ENCODE results near the gene COMMD9. TPM values are rescaled to one million over a fixed set of nuclear protein-coding genes. Genes with fewer than 3 reads are reported as not detected.

COMMD9 gene
- total and polyA plus RNA-seq, 4 donors: 23.6 to 37.5 (median 29.6) TPM

- no peaks in the 10 kb centered on the region for H3K27me3 ChIP-seq (ENCODE audit: control insufficient read depth in 1 of 2, insufficient read depth in 2 of 2, low read length in 1 of 2)
- H3K36me3 ChIP-seq (ENCODE audit: control insufficient read depth in 1 of 2, insufficient read depth in 2 of 2, low read length in 1 of 2): no peaks in the 10 kb centered on the region
- peaks cover 0 to 4% of the 10 kb centered on the region in 2 donors for H3K4me1 ChIP-seq (ENCODE audit: control insufficient read depth in 1 of 2, insufficient read depth in 2 of 2, low read length in 2 of 2)
- DNase-seq (no peak), ATAC-seq (ENCODE audit: low FRiP score) (no peak)
- H3K27ac ChIP-seq (ENCODE audit: low read depth in 1 of 2, low read length in 2 of 2): no peak overlapping the region
- H3K4me3 ChIP-seq (ENCODE audit: low read length in 2 of 2): no peak overlapping the region
- intact Hi-C loops (cut with DNase I): no loop called here
- H3K9me3 ChIP-seq (ENCODE audit: control insufficient read depth, low read length): no peaks in the 10 kb centered on the region
- 38 to 65% methylated on average over 2 of the region's 2 CpGs for WGBS, 2 donors
Observed at GRCh38 chr11:36317992-36318391, 28.8 kb upstream of the COMMD9 start.

GRCh38 chr11:36316049-36316448 lies 26.8 kb upstream of the COMMD9 start:
- no peak overlapping the region for H3K4me3 ChIP-seq (ENCODE audit: low read length in 2 of 2)
- no peaks in the 10 kb centered on the region for H3K27me3 ChIP-seq (ENCODE audit: control insufficient read depth in 1 of 2, insufficient read depth in 2 of 2, low read length in 1 of 2)
- no peak overlapping the region for H3K27ac ChIP-seq (ENCODE audit: low read depth in 1 of 2, low read length in 2 of 2)
- no peaks in the 10 kb centered on the region for H3K36me3 ChIP-seq (ENCODE audit: control insufficient read depth in 1 of 2, insufficient read depth in 2 of 2, low read length in 1 of 2)
- H3K4me1 ChIP-seq (ENCODE audit: control insufficient read depth in 1 of 2, insufficient read depth in 2 of 2, low read length in 2 of 2): peaks cover 0 to 4% of the 10 kb centered on the region in 2 donors
- intact Hi-C loops (cut with DNase I): no loop called here
- WGBS, 2 donors: 64 to 66% methylated on average over 3 of the region's 3 CpGs
- H3K9me3 ChIP-seq (ENCODE audit: control insufficient read depth, low read length): no peaks in the 10 kb centered on the region
- no peak for DNase-seq
- no peak for ATAC-seq (ENCODE audit: low FRiP score)

GRCh38 chr11:36314434-36314767 lies 25.2 kb upstream of the COMMD9 start:
- H3K4me3 ChIP-seq (ENCODE audit: low read length in 2 of 2): no peak overlapping the region
- ATAC-seq (ENCODE audit: low FRiP score): peak; percentile 29

GRCh38 chr11:36313750-36314433 lies 24.7 kb upstream of the COMMD9 start:
- H3K9me3 ChIP-seq (ENCODE audit: control insufficient read depth, low read length): no peaks in the 10 kb centered on the region
- no peaks in the 10 kb centered on the region for H3K27me3 ChIP-seq (ENCODE audit: control insufficient read depth in 1 of 2, insufficient read depth in 2 of 2, low read length in 1 of 2)
- H3K36me3 ChIP-seq (ENCODE audit: control insufficient read depth in 1 of 2, insufficient read depth in 2 of 2, low read length in 1 of 2): no peaks in the 10 kb centered on the region
- DNase-seq (no peak), ATAC-seq (ENCODE audit: low FRiP score) (no peak)
- 52 to 58% methylated on average over 3 of the region's 3 CpGs for WGBS, 2 donors
- intact Hi-C loops (cut with DNase I): no loop called here
- H3K27ac ChIP-seq (ENCODE audit: low read depth in 1 of 2, low read length in 2 of 2): no peak overlapping the region
- H3K4me1 ChIP-seq (ENCODE audit: control insufficient read depth in 1 of 2, insufficient read depth in 2 of 2, low read length in 2 of 2): peaks cover 0 to 4% of the 10 kb centered on the region in 2 donors
- no peak overlapping the region for H3K4me3 ChIP-seq (ENCODE audit: low read length in 2 of 2)

More at GRCh38 chr11:36314434-36314767, 25.2 kb upstream of the COMMD9 start:
- no peaks in the 10 kb centered on the region for H3K27me3 ChIP-seq (ENCODE audit: control insufficient read depth in 1 of 2, insufficient read depth in 2 of 2, low read length in 1 of 2)
- WGBS, 2 donors: 31 to 32% methylated on average over 6 of the region's 6 CpGs
- DNase-seq: no peak
- peaks cover 0 to 4% of the 10 kb centered on the region in 2 donors for H3K4me1 ChIP-seq (ENCODE audit: control insufficient read depth in 1 of 2, insufficient read depth in 2 of 2, low read length in 2 of 2)
- intact Hi-C loops (cut with DNase I): no loop called here
- no peaks in the 10 kb centered on the region for H3K36me3 ChIP-seq (ENCODE audit: control insufficient read depth in 1 of 2, insufficient read depth in 2 of 2, low read length in 1 of 2)
- no peak overlapping the region for H3K27ac ChIP-seq (ENCODE audit: low read depth in 1 of 2, low read length in 2 of 2)
- no peaks in the 10 kb centered on the region for H3K9me3 ChIP-seq (ENCODE audit: control insufficient read depth, low read length)

GRCh38 chr11:36312611-36313472 lies 23.6 kb upstream of the COMMD9 start:
- H3K36me3 ChIP-seq (ENCODE audit: control insufficient read depth in 1 of 2, insufficient read depth in 2 of 2, low read length in 1 of 2): no peaks in the 10 kb centered on the region
- H3K27ac ChIP-seq (ENCODE audit: low read depth in 1 of 2, low read length in 2 of 2): no peak overlapping the region
- ATAC-seq (ENCODE audit: low FRiP score): no peak
- H3K4me1 ChIP-seq (ENCODE audit: control insufficient read depth in 1 of 2, insufficient read depth in 2 of 2, low read length in 2 of 2): peaks cover 0 to 4% of the 10 kb centered on the region in 2 donors
- H3K27me3 ChIP-seq (ENCODE audit: control insufficient read depth in 1 of 2, insufficient read depth in 2 of 2, low read length in 1 of 2): no peaks in the 10 kb centered on the region
- H3K4me3 ChIP-seq (ENCODE audit: low read length in 2 of 2): no peak overlapping the region
- intact Hi-C loops (cut with DNase I): no loop called here
- no peaks in the 10 kb centered on the region for H3K9me3 ChIP-seq (ENCODE audit: control insufficient read depth, low read length)
- no peak for DNase-seq
- 86 to 88% methylated on average over 6 of the region's 6 CpGs for WGBS, 2 donors

- no peak for DNase-seq
- no peaks in the 10 kb centered on the region for H3K36me3 ChIP-seq (ENCODE audit: control insufficient read depth in 1 of 2, insufficient read depth in 2 of 2, low read length in 1 of 2)
- H3K9me3 ChIP-seq (ENCODE audit: control insufficient read depth, low read length): no peaks in the 10 kb centered on the region
- intact Hi-C loops (cut with DNase I): no loop called here
- no peaks in the 10 kb centered on the region for H3K27me3 ChIP-seq (ENCODE audit: control insufficient read depth in 1 of 2, insufficient read depth in 2 of 2, low read length in 1 of 2)
- H3K4me1 ChIP-seq (ENCODE audit: control insufficient read depth in 1 of 2, insufficient read depth in 2 of 2, low read length in 2 of 2): peaks cover 0 to 4% of the 10 kb centered on the region in 2 donors
- 91 to 95% methylated on average over 4 of the region's 4 CpGs for WGBS, 2 donors
- no peak overlapping the region for H3K4me3 ChIP-seq (ENCODE audit: low read length in 2 of 2)
- no peak for ATAC-seq (ENCODE audit: low FRiP score)
- no peak overlapping the region for H3K27ac ChIP-seq (ENCODE audit: low read depth in 1 of 2, low read length in 2 of 2)
Observed at GRCh38 chr11:36311926-36312595, 22.8 kb upstream of the COMMD9 start.

GRCh38 chr11:36309779-36310178 lies 20.6 kb upstream of the COMMD9 start:
- H3K27ac ChIP-seq (ENCODE audit: low read depth in 1 of 2, low read length in 2 of 2): no peak overlapping the region
- H3K4me1 ChIP-seq (ENCODE audit: control insufficient read depth in 1 of 2, insufficient read depth in 2 of 2, low read length in 2 of 2): peaks cover 0 to 4% of the 10 kb centered on the region in 2 donors
- no peaks in the 10 kb centered on the region for H3K36me3 ChIP-seq (ENCODE audit: control insufficient read depth in 1 of 2, insufficient read depth in 2 of 2, low read length in 1 of 2)
- no peak overlapping the region for H3K4me3 ChIP-seq (ENCODE audit: low read length in 2 of 2)
- H3K9me3 ChIP-seq (ENCODE audit: control insufficient read depth, low read length): no peaks in the 10 kb centered on the region
- H3K27me3 ChIP-seq (ENCODE audit: control insufficient read depth in 1 of 2, insufficient read depth in 2 of 2, low read length in 1 of 2): no peaks in the 10 kb centered on the region
- 92 to 93% methylated on average over 4 of the region's 4 CpGs for WGBS, 2 donors
- intact Hi-C loops (cut with DNase I): no loop called here
- no peak for ATAC-seq (ENCODE audit: low FRiP score)
- no peak for DNase-seq

GRCh38 chr11:36308577-36308976 lies 19.4 kb upstream of the COMMD9 start:
- Histone ChIP-seq H3K9me3 (ENCODE audit: control insufficient read depth, low read length) (no peaks in the 10 kb centered on the region), H3K36me3 (ENCODE audit: control insufficient read depth in 1 of 2, insufficient read depth in 2 of 2, low read length in 1 of 2) (no peaks in the 10 kb centered on the region), H3K4me3 (ENCODE audit: low read length in 2 of 2) (no peak overlapping the region), H3K27me3 (ENCODE audit: control insufficient read depth in 1 of 2, insufficient read depth in 2 of 2, low read length in 1 of 2) (no peaks in the 10 kb centered on the region), H3K27ac (ENCODE audit: low read depth in 1 of 2, low read length in 2 of 2) (no peak overlapping the region), H3K4me1 (ENCODE audit: control insufficient read depth in 1 of 2, insufficient read depth in 2 of 2, low read length in 2 of 2) (no peaks in the 10 kb centered on the region)
- 84 to 86% methylated on average over 1 of the region's 1 CpG for WGBS, 2 donors
- intact Hi-C loops (cut with DNase I): no loop called here
- no peak for DNase-seq
- ATAC-seq (ENCODE audit: low FRiP score): no peak

Measured in aorta (tissue), 5 donors.